ENCODE measurements around the gene RAB5IF. TPM values are rescaled to one million over a fixed set of nuclear protein-coding genes. Genes with fewer than 3 reads are reported as not detected.
A peak's percentile ranks its signal among the peaks of the same experiment; 100 is the strongest.

Gene RAB5IF
- total and polyA plus RNA-seq, 2 of the 13 experiments (the other 11 are each of a cell fraction or from before 2014, with no cell fraction given), result 261 to 305 TPM

GRCh38 chr20:36574366-36575135 is 31.0 kb upstream of the RAB5IF start (continued):
- TF ChIP-seq, protein P1, sequence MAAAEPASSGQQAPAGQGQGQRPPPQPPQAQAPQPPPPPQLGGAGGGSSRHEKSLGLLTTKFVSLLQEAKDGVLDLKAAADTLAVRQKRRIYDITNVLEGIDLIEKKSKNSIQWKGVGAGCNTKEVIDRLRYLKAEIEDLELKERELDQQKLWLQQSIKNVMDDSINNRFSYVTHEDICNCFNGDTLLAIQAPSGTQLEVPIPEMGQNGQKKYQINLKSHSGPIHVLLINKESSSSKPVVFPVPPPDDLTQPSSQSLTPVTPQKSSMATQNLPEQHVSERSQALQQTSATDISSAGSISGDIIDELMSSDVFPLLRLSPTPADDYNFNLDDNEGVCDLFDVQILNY (CRISPR knock-in tag; conservative IDR thresholded peaks at IDR 0.05), result peak; percentile 77
- TF ChIP-seq, protein P2, sequence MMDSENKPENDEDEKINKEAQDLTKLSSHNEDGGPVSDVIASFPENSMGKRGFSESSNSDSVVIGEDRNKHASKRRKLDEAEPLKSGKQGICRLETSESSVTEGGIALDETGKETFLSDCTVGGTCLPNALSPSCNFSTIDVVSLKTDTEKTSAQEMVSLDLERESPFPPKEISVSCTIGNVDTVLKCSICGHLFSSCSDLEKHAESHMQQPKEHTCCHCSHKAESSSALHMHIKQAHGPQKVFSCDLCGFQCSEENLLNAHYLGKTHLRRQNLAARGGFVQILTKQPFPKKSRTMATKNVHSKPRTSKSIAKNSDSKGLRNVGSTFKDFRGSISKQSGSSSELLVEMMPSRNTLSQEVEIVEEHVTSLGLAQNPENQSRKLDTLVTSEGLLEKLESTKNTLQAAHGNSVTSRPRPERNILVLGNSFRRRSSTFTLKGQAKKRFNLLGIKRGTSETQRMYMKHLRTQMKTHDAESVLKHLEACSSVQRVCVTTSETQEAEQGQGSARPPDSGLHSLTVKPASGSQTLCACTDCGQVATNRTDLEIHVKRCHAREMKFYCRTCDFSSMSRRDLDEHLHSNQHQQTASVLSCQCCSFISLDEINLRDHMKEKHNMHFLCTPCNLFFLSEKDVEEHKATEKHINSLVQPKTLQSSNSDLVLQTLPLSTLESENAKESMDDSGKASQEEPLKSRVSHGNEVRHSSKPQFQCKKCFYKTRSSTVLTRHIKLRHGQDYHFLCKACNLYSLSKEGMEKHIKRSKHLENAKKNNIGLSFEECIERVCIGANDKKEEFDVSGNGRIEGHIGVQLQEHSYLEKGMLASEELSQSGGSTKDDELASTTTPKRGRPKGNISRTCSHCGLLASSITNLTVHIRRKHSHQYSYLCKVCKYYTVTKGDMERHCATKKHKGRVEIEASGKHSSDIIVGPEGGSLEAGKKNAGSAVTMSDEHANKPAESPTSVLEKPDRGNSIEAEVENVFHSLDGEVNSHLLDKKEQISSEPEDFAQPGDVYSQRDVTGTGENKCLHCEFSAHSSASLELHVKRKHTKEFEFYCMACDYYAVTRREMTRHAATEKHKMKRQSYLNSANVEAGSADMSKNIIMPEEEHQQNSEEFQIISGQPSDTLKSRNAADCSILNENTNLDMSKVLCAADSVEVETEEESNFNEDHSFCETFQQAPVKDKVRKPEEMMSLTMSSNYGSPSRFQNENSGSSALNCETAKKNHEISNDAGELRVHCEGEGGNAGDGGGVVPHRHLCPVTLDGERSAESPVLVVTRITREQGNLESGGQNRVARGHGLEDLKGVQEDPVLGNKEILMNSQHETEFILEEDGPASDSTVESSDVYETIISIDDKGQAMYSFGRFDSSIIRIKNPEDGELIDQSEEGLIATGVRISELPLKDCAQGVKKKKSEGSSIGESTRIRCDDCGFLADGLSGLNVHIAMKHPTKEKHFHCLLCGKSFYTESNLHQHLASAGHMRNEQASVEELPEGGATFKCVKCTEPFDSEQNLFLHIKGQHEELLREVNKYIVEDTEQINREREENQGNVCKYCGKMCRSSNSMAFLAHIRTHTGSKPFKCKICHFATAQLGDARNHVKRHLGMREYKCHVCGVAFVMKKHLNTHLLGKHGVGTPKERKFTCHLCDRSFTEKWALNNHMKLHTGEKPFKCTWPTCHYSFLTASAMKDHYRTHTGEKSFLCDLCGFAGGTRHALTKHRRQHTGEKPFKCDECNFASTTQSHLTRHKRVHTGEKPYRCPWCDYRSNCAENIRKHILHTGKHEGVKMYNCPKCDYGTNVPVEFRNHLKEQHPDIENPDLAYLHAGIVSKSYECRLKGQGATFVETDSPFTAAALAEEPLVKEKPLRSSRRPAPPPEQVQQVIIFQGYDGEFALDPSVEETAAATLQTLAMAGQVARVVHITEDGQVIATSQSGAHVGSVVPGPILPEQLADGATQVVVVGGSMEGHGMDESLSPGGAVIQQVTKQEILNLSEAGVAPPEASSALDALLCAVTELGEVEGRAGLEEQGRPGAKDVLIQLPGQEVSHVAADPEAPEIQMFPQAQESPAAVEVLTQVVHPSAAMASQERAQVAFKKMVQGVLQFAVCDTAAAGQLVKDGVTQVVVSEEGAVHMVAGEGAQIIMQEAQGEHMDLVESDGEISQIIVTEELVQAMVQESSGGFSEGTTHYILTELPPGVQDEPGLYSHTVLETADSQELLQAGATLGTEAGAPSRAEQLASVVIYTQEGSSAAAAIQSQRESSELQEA (CRISPR knock-in tag; IDR thresholded peaks at IDR 0.05; ENCODE audit: not compliant biosample characterization), result peak; percentile 76
- TF ChIP-seq ZNF556 (CRISPR knock-in tag; IDR thresholded peaks at IDR 0.05; ENCODE audit: borderline replicate concordance) (no peak; the same call in 1 of the 2 replicates), RFX5 (IDR thresholded peaks at IDR 0.05; ENCODE audit: low read depth, low read length) (no peak), RARA (CRISPR knock-in tag; IDR thresholded peaks at IDR 0.05) (peak; percentile 31; the same call in 1 of the 2 replicates), ZFP90 (CRISPR knock-in tag; IDR thresholded peaks at IDR 0.05; ENCODE audit: borderline replicate concordance) (peak; percentile 87; the same call in 1 of the 2 replicates), PITX1 (CRISPR knock-in tag; IDR thresholded peaks at IDR 0.05) (peak; percentile 74; the same call in 1 of the 2 replicates), HCFC1 (IDR thresholded peaks at IDR 0.05; ENCODE audit: low read depth, low read length) (no peak), FOSL1 (CRISPR knock-in tag; IDR thresholded peaks at IDR 0.05; ENCODE audit: borderline replicate concordance) (no peak), ZNF773 (CRISPR knock-in tag; IDR thresholded peaks at IDR 0.05; ENCODE audit: borderline replicate concordance) (peak; percentile 74; the same call in 1 of the 2 replicates), MBD4 (IDR thresholded peaks at IDR 0.05; ENCODE audit: borderline replicate concordance, low read length) (no peak), SMARCC2 (IDR thresholded peaks at IDR 0.05) (no peak), ZNF329 (CRISPR knock-in tag; IDR thresholded peaks at IDR 0.05; ENCODE audit: low read depth) (peak; percentile 15; the same call in 1 of the 2 replicates), ZNF34 (CRISPR knock-in tag; IDR thresholded peaks at IDR 0.05; ENCODE audit: borderline replicate concordance) (no peak), LRRFIP1 (CRISPR knock-in tag; conservative IDR thresholded peaks at IDR 0.05) (no peak)
- TF ChIP-seq, protein P3, sequence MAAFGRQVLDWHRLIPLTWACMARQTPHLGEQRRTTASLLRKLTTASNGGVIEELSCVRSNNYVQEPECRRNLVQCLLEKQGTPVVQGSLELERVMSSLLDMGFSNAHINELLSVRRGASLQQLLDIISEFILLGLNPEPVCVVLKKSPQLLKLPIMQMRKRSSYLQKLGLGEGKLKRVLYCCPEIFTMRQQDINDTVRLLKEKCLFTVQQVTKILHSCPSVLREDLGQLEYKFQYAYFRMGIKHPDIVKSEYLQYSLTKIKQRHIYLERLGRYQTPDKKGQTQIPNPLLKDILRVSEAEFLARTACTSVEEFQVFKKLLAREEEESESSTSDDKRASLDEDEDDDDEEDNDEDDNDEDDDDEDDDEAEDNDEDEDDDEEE (CRISPR knock-in tag; IDR thresholded peaks at IDR 0.05), result peak; percentile 82; the same call in 1 of the 2 replicates

All from HepG2 (cell line).